Measurements from ENCODE around the gene OSR1.

OSR1 gene

DNA sequence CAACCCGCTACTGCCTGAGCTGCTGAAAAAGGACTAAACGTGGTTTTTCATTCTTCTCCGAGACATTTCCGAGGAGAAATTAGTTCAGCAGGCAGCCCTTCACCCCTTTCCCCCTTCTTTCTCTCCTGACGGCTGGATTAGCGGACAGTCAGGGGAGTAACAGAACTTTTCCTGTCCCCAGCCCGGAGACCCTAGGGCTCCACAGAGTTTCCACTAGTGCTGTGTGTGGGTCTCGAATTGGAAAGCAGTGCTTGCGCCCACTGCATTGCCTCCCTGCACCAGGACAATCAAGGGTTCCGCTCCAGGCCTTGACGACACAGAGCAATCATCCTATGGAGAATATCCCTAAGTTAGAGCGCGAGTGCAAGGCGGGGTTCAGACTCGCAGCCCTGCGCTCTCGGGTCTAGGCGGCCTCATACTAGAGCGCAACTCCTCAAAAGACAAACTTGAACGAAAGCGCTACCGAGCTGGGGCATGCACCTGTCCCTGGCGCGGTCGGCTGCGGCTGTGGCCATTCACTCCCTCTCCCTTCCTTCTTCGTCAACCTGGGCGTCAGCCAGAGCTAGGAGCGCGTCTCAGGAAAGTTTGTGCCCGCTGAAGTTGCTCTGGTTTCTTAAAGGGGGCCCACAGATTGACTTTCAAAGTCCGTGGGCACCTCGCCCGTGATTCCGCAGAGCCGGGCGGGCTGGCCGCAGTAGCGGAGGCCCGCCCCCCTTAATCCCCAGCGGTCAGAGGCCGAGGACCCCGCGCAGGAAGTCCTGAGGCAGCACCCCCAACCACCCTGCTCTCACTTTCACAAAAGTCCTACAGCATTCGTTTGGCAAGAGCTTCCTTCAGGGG is 801 bp downstream of the OSR1 start (continued):
- TF ChIP-seq ZNF792 (tag by site-specific recombination; IDR thresholded peaks at IDR 0.05) (no peak), BCL11A (tag by site-specific recombination; IDR thresholded peaks at IDR 0.05; ENCODE audit: low read depth) (no peak), ZNF19 (tag by site-specific recombination; IDR thresholded peaks at IDR 0.05; ENCODE audit: low read depth) (no peak)

GRCh38 chr2:19356545-19357401 is 1.6 kb downstream of the OSR1 start:
- ChIA-PET POLR2A (no interaction called here), CTCF (no interaction called here)
- no peaks in the 10 kb centered on the region for H3K36me3 ChIP-seq (ENCODE audit: control insufficient read depth in 2 of 2, insufficient read depth in 1 of 2, low read length in 2 of 2)
- H3K4me3 ChIP-seq (ENCODE audit: low read depth, low read length), result no peak overlapping the region
- H3K4me1 ChIP-seq (ENCODE audit: control insufficient read depth, insufficient read depth, low read length), result peaks cover 7% of the 10 kb centered on the region; the same call in 1 of the 2 replicates
- H3K9me3 ChIP-seq (ENCODE audit: control insufficient read depth, insufficient read depth, low read depth, low read length), result no peaks in the 10 kb centered on the region
- H3K27ac ChIP-seq (ENCODE audit: extremely low read depth, low read depth, low read length), result no peak overlapping the region
- TF ChIP-seq ZSCAN5A (tag by site-specific recombination; IDR thresholded peaks at IDR 0.05), result no peak
- no peak for TF ChIP-seq ZNF274 (IDR thresholded peaks at IDR 0.05; ENCODE audit: low read length)
- TF ChIP-seq ZNF274 (tag by site-specific recombination; IDR thresholded peaks at IDR 0.05; ENCODE audit: borderline replicate concordance), result no peak
- no peak for TF ChIP-seq ZNF473 (tag by site-specific recombination; IDR thresholded peaks at IDR 0.05)
- TF ChIP-seq ZNF211 (tag by site-specific recombination; IDR thresholded peaks at IDR 0.05; ENCODE audit: low read depth), result no peak
- TF ChIP-seq ZNF404 (tag by site-specific recombination; IDR thresholded peaks at IDR 0.05), result no peak
- TF ChIP-seq TCF7L2 (IDR thresholded peaks at IDR 0.05; ENCODE audit: borderline replicate concordance, low read depth, low read length), result no peak
- TF ChIP-seq ZNF843 (tag by site-specific recombination; IDR thresholded peaks at IDR 0.05), result no peak
- no peak for TF ChIP-seq ZNF121 (tag by site-specific recombination; IDR thresholded peaks at IDR 0.05)
- no peak for TF ChIP-seq EGR2 (tag by site-specific recombination; IDR thresholded peaks at IDR 0.05; ENCODE audit: low read depth)
- no peak for TF ChIP-seq PRDM6 (tag by site-specific recombination; IDR thresholded peaks at IDR 0.05)
- no peak for TF ChIP-seq ZNF366 (tag by site-specific recombination; conservative IDR thresholded peaks at IDR 0.05)
- TF ChIP-seq YY1 (tag by site-specific recombination; IDR thresholded peaks at IDR 0.05), result no peak
- TF ChIP-seq ZNF341 (tag by site-specific recombination; IDR thresholded peaks at IDR 0.05; ENCODE audit: low read depth), result no peak
- TF ChIP-seq ZNF19 (tag by site-specific recombination; IDR thresholded peaks at IDR 0.05; ENCODE audit: low read depth), result no peak
- TF ChIP-seq SCRT2 (tag by site-specific recombination; IDR thresholded peaks at IDR 0.05), result no peak
- TF ChIP-seq ZNF311 (tag by site-specific recombination; IDR thresholded peaks at IDR 0.05; ENCODE audit: borderline replicate concordance), result no peak
- TF ChIP-seq ZNF623 (tag by site-specific recombination; IDR thresholded peaks at IDR 0.05), result no peak
- TF ChIP-seq, protein P1, sequence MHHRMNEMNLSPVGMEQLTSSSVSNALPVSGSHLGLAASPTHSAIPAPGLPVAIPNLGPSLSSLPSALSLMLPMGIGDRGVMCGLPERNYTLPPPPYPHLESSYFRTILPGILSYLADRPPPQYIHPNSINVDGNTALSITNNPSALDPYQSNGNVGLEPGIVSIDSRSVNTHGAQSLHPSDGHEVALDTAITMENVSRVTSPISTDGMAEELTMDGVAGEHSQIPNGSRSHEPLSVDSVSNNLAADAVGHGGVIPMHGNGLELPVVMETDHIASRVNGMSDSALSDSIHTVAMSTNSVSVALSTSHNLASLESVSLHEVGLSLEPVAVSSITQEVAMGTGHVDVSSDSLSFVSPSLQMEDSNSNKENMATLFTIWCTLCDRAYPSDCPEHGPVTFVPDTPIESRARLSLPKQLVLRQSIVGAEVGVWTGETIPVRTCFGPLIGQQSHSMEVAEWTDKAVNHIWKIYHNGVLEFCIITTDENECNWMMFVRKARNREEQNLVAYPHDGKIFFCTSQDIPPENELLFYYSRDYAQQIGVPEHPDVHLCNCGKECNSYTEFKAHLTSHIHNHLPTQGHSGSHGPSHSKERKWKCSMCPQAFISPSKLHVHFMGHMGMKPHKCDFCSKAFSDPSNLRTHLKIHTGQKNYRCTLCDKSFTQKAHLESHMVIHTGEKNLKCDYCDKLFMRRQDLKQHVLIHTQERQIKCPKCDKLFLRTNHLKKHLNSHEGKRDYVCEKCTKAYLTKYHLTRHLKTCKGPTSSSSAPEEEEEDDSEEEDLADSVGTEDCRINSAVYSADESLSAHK (tag by site-specific recombination; IDR thresholded peaks at IDR 0.05), result no peak
